H9 (cell line): Measurements from ENCODE around the gene ATRX. TPM values are rescaled to one million over a fixed set of nuclear protein-coding genes. Genes with fewer than 3 reads are reported as not detected.

Experiments used
- DNase-seq: peaks from one replicate; pipeline ENCODE4 v3.0.0-alpha.2; 2017
- H2AFZ ChIP-seq: one replicate; pipeline ENCODE4 v1.6.1; 2013; ENCODE audit warnings: mild to moderate bottlenecking, low read length, control low read depth, moderate library complexity
- H2AK5ac ChIP-seq: 2 replicates; pipeline ENCODE4 v1.6.1; 2013; ENCODE audit warnings: low read length, control low read depth, mixed read lengths; ENCODE audit not compliant: insufficient read length
- H2BK120ac ChIP-seq: one replicate; pipeline ENCODE4 v1.6.1; 2013; ENCODE audit warnings: low read depth, mild to moderate bottlenecking, low read length, control low read depth, inconsistent platforms; ENCODE audit not compliant: poor library complexity, severe bottlenecking
- H2BK12ac ChIP-seq: 2 replicates; pipeline ENCODE4 v1.6.1; 2013; ENCODE audit warnings: low read length, control low read depth, mixed read lengths, low read depth; ENCODE audit not compliant: insufficient read length
- H2BK15ac ChIP-seq: 2 replicates; pipeline ENCODE4 v1.6.1; 2013; ENCODE audit warnings: low read depth, low read length, control low read depth
- H2BK20ac ChIP-seq: one replicate; pipeline ENCODE4 v1.6.1; 2013; ENCODE audit warnings: low read depth, mild to moderate bottlenecking, low read length, control low read depth, inconsistent platforms; ENCODE audit not compliant: poor library complexity, severe bottlenecking
- H2BK5ac ChIP-seq: 2 replicates; pipeline ENCODE4 v1.6.1; 2013; ENCODE audit warnings: low read length, control low read depth, mixed read lengths; ENCODE audit not compliant: insufficient read length
- H3K14ac ChIP-seq: 2 replicates; pipeline ENCODE4 v1.6.1; 2013; ENCODE audit warnings: low read length, control low read depth; ENCODE audit not compliant: insufficient read depth
- H3K18ac ChIP-seq: 2 replicates; pipeline ENCODE4 v1.6.1; 2013; ENCODE audit warnings: low read depth, mild to moderate bottlenecking, mixed read lengths, low read length, control low read depth; ENCODE audit not compliant: insufficient read length
- H3K23ac ChIP-seq: 2 replicates; pipeline ENCODE4 v1.6.1; 2013; ENCODE audit warnings: low read length, control low read depth, mixed read lengths, low read depth; ENCODE audit not compliant: insufficient read length
- H3K23me2 ChIP-seq: 2 replicates; pipeline ENCODE4 v1.6.1; 2013; ENCODE audit warnings: low read depth, mild to moderate bottlenecking, mixed read lengths, low read length, control low read depth; ENCODE audit not compliant: insufficient read length, poor library complexity, severe bottlenecking
- H3K27ac ChIP-seq: 2 replicates; pipeline ENCODE4 v1.5.1; 2013; ENCODE audit warnings: low read length, control low read depth, mixed read lengths, low read depth; ENCODE audit not compliant: insufficient read length
- H3K27me3 ChIP-seq: 2 replicates; pipeline ENCODE4 v1.6.1; 2013; ENCODE audit warnings: low read length, control low read depth, inconsistent platforms; ENCODE audit not compliant: insufficient read depth
- H3K4ac ChIP-seq: 2 replicates; pipeline ENCODE4 v1.6.1; 2013; ENCODE audit warnings: low read depth, mild to moderate bottlenecking, control low read depth, inconsistent platforms, low read length, moderate library complexity
- H3K4me1 ChIP-seq: 2 replicates; pipeline ENCODE4 v1.6.1; 2013; ENCODE audit warnings: low read length, control low read depth, inconsistent platforms; ENCODE audit not compliant: insufficient read depth
- H3K4me2 ChIP-seq: 2 replicates; pipeline ENCODE4 v1.6.1; 2013; ENCODE audit warnings: low read length, control low read depth, mixed read lengths; ENCODE audit not compliant: insufficient read length, insufficient read depth
- H3K56ac ChIP-seq: 2 replicates; pipeline ENCODE4 v1.6.1; 2013; ENCODE audit warnings: low read depth, mild to moderate bottlenecking, mixed read lengths, low read length, control low read depth; ENCODE audit not compliant: insufficient read length
- H3K79me1 ChIP-seq: 2 replicates; pipeline ENCODE4 v1.6.1; 2013; ENCODE audit warnings: low read depth, mild to moderate bottlenecking, moderate library complexity, low read length, control low read depth, inconsistent platforms; ENCODE audit not compliant: insufficient read depth, poor library complexity, severe bottlenecking
- H3K79me2 ChIP-seq: 2 replicates; pipeline ENCODE4 v1.6.1; 2013; ENCODE audit warnings: low read length, control low read depth, inconsistent platforms; ENCODE audit not compliant: insufficient read depth
- H3K9ac ChIP-seq: 2 replicates; pipeline ENCODE4 v1.6.1; 2013; ENCODE audit warnings: low read length, control low read depth, mixed read lengths; ENCODE audit not compliant: insufficient read length; ENCODE audit errors: extremely low read depth
- H3K9me3 ChIP-seq: one replicate; pipeline ENCODE4 v1.6.1; 2013; ENCODE audit warnings: low read depth, low read length, inconsistent platforms; ENCODE audit not compliant: control insufficient read depth
- H3T11ph ChIP-seq: one replicate; pipeline ENCODE4 v1.6.1; 2013; ENCODE audit warnings: mild to moderate bottlenecking, low read length, control low read depth, inconsistent platforms
- H4K20me1 ChIP-seq: one replicate; pipeline ENCODE4 v1.6.1; 2013; ENCODE audit not compliant: control insufficient read depth, insufficient read length, insufficient read depth
- H4K5ac ChIP-seq: 2 replicates; pipeline ENCODE4 v1.6.1; 2013; ENCODE audit warnings: low read depth, mild to moderate bottlenecking, mixed read lengths, low read length, control low read depth; ENCODE audit not compliant: insufficient read length
- H4K8ac ChIP-seq: replicated peaks from 2 replicates; pipeline ENCODE4 v1.6.1; 2013; ENCODE audit warnings: low read length, control low read depth, mixed read lengths, low read depth; ENCODE audit not compliant: insufficient read length
- H4K91ac ChIP-seq: 2 replicates; pipeline ENCODE4 v1.6.1; 2013; ENCODE audit warnings: low read depth, mild to moderate bottlenecking, moderate library complexity, mixed read lengths, low read length, control low read depth; ENCODE audit not compliant: insufficient read length
- H3K27ac Mint-ChIP-seq, 3 experiments: 2 replicates in 2 of 3; 3 replicates in 1 of 3; pipeline ENCODE4 v1.8.0; 2020 to 2021; ENCODE audit warnings: mixed read lengths in 3 of 3, mild to moderate bottlenecking in 1 of 3, moderate library complexity in 1 of 3
- H3K27me3 Mint-ChIP-seq: 2 replicates; pipeline ENCODE4 v1.8.0; 2021; ENCODE audit warnings: low read depth, mild to moderate bottlenecking, moderate library complexity, mixed read lengths
- H3K36me3 Mint-ChIP-seq, 3 experiments: 2 replicates in 2 of 3; 3 replicates in 1 of 3; pipeline ENCODE4 v1.8.0; 2020 to 2021; ENCODE audit warnings: low read depth in 3 of 3, mixed read lengths in 3 of 3; ENCODE audit not compliant: insufficient read depth in 1 of 3
- H3K4me1 Mint-ChIP-seq, 2 experiments: 2 replicates each; pipeline ENCODE4 v1.8.0; 2020; ENCODE audit warnings: mixed read lengths in 2 of 2
- H3K4me3 Mint-ChIP-seq, 2 experiments: 2 replicates in 1 of 2; 3 replicates in 1 of 2; pipeline ENCODE4 v1.8.0; 2020 to 2021; ENCODE audit warnings: mild to moderate bottlenecking in 2 of 2, mixed read lengths in 2 of 2, moderate library complexity in 1 of 2
- H3K9me3 Mint-ChIP-seq, 2 experiments: 2 replicates in 1 of 2; 3 replicates in 1 of 2; pipeline ENCODE4 v1.8.0; 2020; ENCODE audit warnings: mild to moderate bottlenecking in 2 of 2, mixed read lengths in 2 of 2, moderate library complexity in 1 of 2
- CTCF ChIP-seq: fragments of 200-600 bp; sonication (generic); conservative IDR thresholded peaks from 3 replicates; pipeline ENCODE4 v1.8.0; 2021; ENCODE audit warnings: antibody characterized with exemption, mild to moderate bottlenecking
- WGBS: extraction: QIAGEN DNeasy Blood & Tissue Kit; methylation state at CpG from one replicate; pipeline ENCODE4 v1.1.7; 2013; ENCODE audit warnings: missing lambda C conversion rate, low lambda C conversion rate, mixed read lengths; ENCODE audit not compliant: insufficient read length; ENCODE audit errors: extremely low coverage; 5-methylcytosine and 5-hydroxymethylcytosine counted together
- total RNA-seq: library from RNA; stranded (reverse); gene quantifications from 2 replicates; pipeline ENCODE4 v1.2.1, GENCODE V29; 2021

The ATRX gene
- total RNA-seq, 1 experiment from 2014 or later = 76.0 TPM

GRCh38 chrX:77779695-77780094, 6.3 kb downstream of the ATRX start:
- no peaks in the 10 kb centered on the region for H3K9me3 ChIP-seq
- H2AFZ ChIP-seq = no peak overlapping the region
- no peak overlapping the region for H4K5ac ChIP-seq
- no peak overlapping the region for H2BK5ac ChIP-seq
- no peak overlapping the region for H4K8ac ChIP-seq
- H4K20me1 ChIP-seq = no peaks in the 10 kb centered on the region
- H3K4me3 Mint-ChIP-seq = no peak overlapping the region
- no peaks in the 10 kb centered on the region for H3K27me3 Mint-ChIP-seq
- H3K14ac ChIP-seq = no peak overlapping the region
- H2BK15ac ChIP-seq = no peak overlapping the region
- H3K79me1 ChIP-seq = no peaks in the 10 kb centered on the region
- H3K36me3 Mint-ChIP-seq = peaks cover 3 to 12% (median 4%) of the 10 kb centered on the region in 3 experiments; a peak in 4 of 7 replicates
- H2AK5ac ChIP-seq = no peak overlapping the region
- H3K4me2 ChIP-seq = no peak overlapping the region
- peaks cover 20 to 22% of the 10 kb centered on the region in 2 experiments for H3K4me1 Mint-ChIP-seq
- peaks cover 54 to 56% of the 10 kb centered on the region in 2 experiments for H3K9me3 Mint-ChIP-seq
- H2BK20ac ChIP-seq = no peak overlapping the region
- no peak overlapping the region for H3T11ph ChIP-seq
- no CpG with 5 or more reads among the region's 3 CpGs for WGBS
- H4K91ac ChIP-seq = no peak overlapping the region
- H2BK12ac ChIP-seq = no peak overlapping the region
- H3K23ac ChIP-seq = no peak overlapping the region
- no peak overlapping the region for H3K18ac ChIP-seq
- no peak for DNase-seq
- 0 out of 2 replicates have a peak, but pooled peaks cover 2% of the 10 kb centered on the region for H3K4me1 ChIP-seq
- H3K79me2 ChIP-seq = peaks cover 47% of the 10 kb centered on the region; the same call in 1 of the 2 replicates
- no peak overlapping the region for H3K56ac ChIP-seq
- no peak overlapping the region for H3K4ac ChIP-seq
- no peak overlapping the region for H3K27ac ChIP-seq
- no peak for TF ChIP-seq CTCF
- no peaks in the 10 kb centered on the region for H3K27me3 ChIP-seq
- no peak overlapping the region for H2BK120ac ChIP-seq
- H3K9ac ChIP-seq = no peak overlapping the region
- peak overlapping the region in 1 of 3 experiments; percentile 20; a peak in 1 of 7 replicates for H3K27ac Mint-ChIP-seq
- H3K23me2 ChIP-seq = no peaks in the 10 kb centered on the region
